ENCODE measurements around the gene TSKS.

DNA sequence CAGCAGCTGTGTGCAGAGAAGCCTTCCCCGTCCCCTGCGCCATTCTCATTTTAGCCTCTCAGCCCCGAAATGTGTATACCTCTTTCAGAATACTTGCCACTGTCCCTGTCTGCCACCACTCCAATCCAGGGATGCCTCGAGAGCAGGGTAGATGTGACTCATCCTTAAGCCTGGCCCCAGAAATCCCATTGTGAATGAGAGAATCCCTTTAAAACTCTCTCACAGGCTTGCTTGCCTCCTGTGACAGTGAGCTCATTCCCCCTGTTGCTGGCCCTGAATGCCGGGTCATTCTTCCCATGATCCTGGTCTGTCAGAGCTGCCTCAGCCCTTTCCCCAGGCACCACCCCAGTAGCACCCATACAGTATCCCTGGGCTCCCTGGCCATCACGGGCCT lies 13.3 kb upstream of the TSKS start:
- TF ChIP-seq CTCF (IDR thresholded peaks at IDR 0.05) (no peak), POLR2A (IDR thresholded peaks at IDR 0.05) (no peak), EP300 (IDR thresholded peaks at IDR 0.05) (no peak)
